Measurements from ENCODE around the gene FIGNL1. TPM values are rescaled to one million over a fixed set of nuclear protein-coding genes. Genes with fewer than 3 reads are reported as not detected.

The FIGNL1 gene
- total RNA-seq, 4 donors from 2014 or later, result 0.80 to 6.2 (median 3.6) TPM

GRCh38 chr7:50422858-50423257, 27.3 kb downstream of the FIGNL1 start:
- Histone ChIP-seq H3K4me3 (no peak overlapping the region), H3K36me3 (no peaks in the 10 kb centered on the region), H3K27me3 (no peaks in the 10 kb centered on the region), H3K9me3 (no peaks in the 10 kb centered on the region), H3K4me1 (no peaks in the 10 kb centered on the region), H3K27ac (no peak overlapping the region)
- TF ChIP-seq CTCF (IDR thresholded peaks at IDR 0.05) (no peak), POLR2AphosphoS5 (IDR thresholded peaks at IDR 0.05) (no peak), POLR2A (IDR thresholded peaks at IDR 0.05) (no peak), EP300 (IDR thresholded peaks at IDR 0.05; ENCODE audit: low read depth) (no peak)
- no peak for DNase-seq
- in situ Hi-C loops (cut with MboI; ENCODE audit: low pct_ligation_motif_present in 1 of 4, low pct_unique_long_range_greater_than_20kb in 1 of 4, low sequenced_read_pairs in 3 of 4), result loop anchor here in 1 of 4 donors (10.0 to 25.0 kb wide), 2 partner anchors 211 to 278 kb away; no protein-coding TSS in a partner anchor
- WGBS, 2 donors (ENCODE audit: low coverage in 1 of 2), result 88% methylated on average over 6 of the region's 6 CpGs
- intact Hi-C loops (cut with DNase I; ENCODE audit: low total_unique reads), result no loop called here

GRCh38 chr7:50421043-50421442, 29.1 kb downstream of the FIGNL1 start:
- WGBS, 2 donors (ENCODE audit: low coverage in 1 of 2), result 72% methylated on average over 3 of the region's 3 CpGs; no CpG with 5 or more reads in 1 of the 2 donors
- DNase-seq, result no peak
- Histone ChIP-seq H3K27me3 (no peaks in the 10 kb centered on the region), H3K36me3 (no peaks in the 10 kb centered on the region), H3K4me1 (no peaks in the 10 kb centered on the region), H3K4me3 (no peak overlapping the region), H3K9me3 (no peaks in the 10 kb centered on the region), H3K27ac (no peak overlapping the region)
- in situ Hi-C loops (cut with MboI; ENCODE audit: low pct_ligation_motif_present in 1 of 4, low pct_unique_long_range_greater_than_20kb in 1 of 4, low sequenced_read_pairs in 3 of 4) (loop anchor here in 1 of 4 donors (10.0 to 25.0 kb wide), 2 partner anchors 209 to 276 kb away; no protein-coding TSS in a partner anchor), intact Hi-C loops (cut with DNase I; ENCODE audit: low total_unique reads) (no loop called here)
- TF ChIP-seq POLR2A (IDR thresholded peaks at IDR 0.05) (no peak), EP300 (IDR thresholded peaks at IDR 0.05; ENCODE audit: low read depth) (no peak), POLR2AphosphoS5 (IDR thresholded peaks at IDR 0.05) (no peak), CTCF (IDR thresholded peaks at IDR 0.05) (no peak)

DNA sequence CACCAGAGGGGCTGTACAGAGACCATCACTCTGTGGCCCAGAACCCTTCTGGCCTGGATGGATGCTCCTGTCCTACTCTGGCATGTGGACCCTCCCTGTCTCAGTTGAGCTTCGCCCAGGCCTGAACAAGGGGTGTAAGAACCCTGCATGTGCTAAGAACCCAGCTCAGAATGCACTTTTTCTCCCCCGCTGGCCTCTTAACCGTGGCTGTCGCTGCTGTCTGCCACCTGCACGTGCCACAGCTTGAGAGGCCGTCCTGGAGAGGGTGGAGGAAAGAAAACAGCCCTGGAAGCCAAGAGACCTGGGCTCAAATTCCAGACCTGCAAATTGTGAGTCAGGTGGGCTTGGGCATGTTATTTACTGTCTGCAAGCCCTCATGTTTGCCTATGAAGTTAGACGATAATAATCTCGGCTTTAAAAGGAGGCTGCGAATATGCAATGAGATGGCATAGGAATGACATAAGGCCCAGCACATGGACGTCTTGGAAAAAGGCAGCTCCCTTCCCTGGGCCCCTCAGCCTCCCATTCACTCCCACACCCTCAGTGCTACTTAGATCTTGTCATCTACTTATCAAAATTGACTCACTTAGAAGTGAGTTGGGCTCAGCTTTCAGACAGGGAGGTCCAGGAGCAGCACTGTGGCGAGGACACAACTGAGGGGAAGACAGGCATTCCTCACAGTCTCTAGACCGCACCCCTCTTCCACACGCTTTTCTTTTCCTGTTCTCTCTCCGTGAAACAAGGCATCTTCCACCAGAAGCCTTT, 31.4 kb downstream of the FIGNL1 start:
- in situ Hi-C loops (cut with MboI; ENCODE audit: low pct_ligation_motif_present in 1 of 4, low pct_unique_long_range_greater_than_20kb in 1 of 4, low sequenced_read_pairs in 3 of 4), result loop anchor here in 3 of 4 donors (10.0 to 25.0 kb wide), 2 partner anchors 206 to 214 kb away; no protein-coding TSS in a partner anchor
- intact Hi-C loops (cut with DNase I; ENCODE audit: low total_unique reads), result loop anchor here (10.0 kb wide), 1 partner anchor 324 kb away; the partner anchor contains the start of gene ZPBP
- TF ChIP-seq POLR2A (IDR thresholded peaks at IDR 0.05) (no peak), CTCF (IDR thresholded peaks at IDR 0.05) (no peak), EP300 (IDR thresholded peaks at IDR 0.05; ENCODE audit: low read depth) (no peak), POLR2AphosphoS5 (IDR thresholded peaks at IDR 0.05) (no peak)
- Histone ChIP-seq H3K27ac (no peak overlapping the region), H3K36me3 (no peaks in the 10 kb centered on the region), H3K4me3 (no peak overlapping the region), H3K4me1 (no peaks in the 10 kb centered on the region), H3K27me3 (no peaks in the 10 kb centered on the region), H3K9me3 (no peaks in the 10 kb centered on the region)
- no peak for DNase-seq
- 80 to 87% methylated on average over 4 to 14 of the region's 14 CpGs for WGBS, 2 donors (ENCODE audit: low coverage in 1 of 2)

- intact Hi-C loops (cut with DNase I; ENCODE audit: low total_unique reads), result loop anchor here (10.0 kb wide), 1 partner anchor 323 kb away; the partner anchor contains the start of gene ZPBP
- Histone ChIP-seq H3K27ac (no peak overlapping the region), H3K36me3 (no peaks in the 10 kb centered on the region), H3K9me3 (no peaks in the 10 kb centered on the region), H3K4me3 (no peak overlapping the region), H3K4me1 (no peaks in the 10 kb centered on the region), H3K27me3 (no peaks in the 10 kb centered on the region)
- in situ Hi-C loops (cut with MboI; ENCODE audit: low pct_ligation_motif_present in 1 of 4, low pct_unique_long_range_greater_than_20kb in 1 of 4, low sequenced_read_pairs in 3 of 4), result loop anchor here in 3 of 4 donors (10.0 to 25.0 kb wide), 2 partner anchors 206 to 213 kb away; no protein-coding TSS in a partner anchor
- DNase-seq, result peak; percentile 75
- 0 to 4% methylated on average over 3 to 4 of the region's 4 CpGs for WGBS, 2 donors (ENCODE audit: low coverage in 1 of 2)
- no peak for TF ChIP-seq POLR2A (IDR thresholded peaks at IDR 0.05)
- TF ChIP-seq CTCF (IDR thresholded peaks at IDR 0.05), result peak; percentile 66 to 75 (median 72)
Measured at GRCh38 chr7:50418086-50418515, 32.0 kb downstream of the FIGNL1 start.

Measured in transverse colon (tissue), 4 donors.